Tibial nerve (tissue), 4 donors: ENCODE results near the gene EIF3F.

Source experiments
- CTCF ChIP-seq, 5 experiments: fragments of 200-600 bp in 3 of 5; fragments of 450-650 bp in 2 of 5; sonication (generic) in 3 of 5; IDR thresholded peaks; one replicate each; pipeline ENCODE4 v1.5.1; 2016 to 2019; ENCODE audit warnings: antibody characterized with exemption in 5 of 5, mild to moderate bottlenecking in 3 of 5, moderate library complexity in 2 of 5
- EP300 ChIP-seq, 2 donors: sonication (generic); formaldehyde crosslinking; IDR thresholded peaks; one replicate each; pipeline ENCODE4 v1.6.1; 2017; ENCODE audit warnings: antibody characterized with exemption in 2 of 2, mild to moderate bottlenecking in 1 of 2

GRCh38 chr11:8017071-8017470, 29.9 kb downstream of the EIF3F start:
- TF ChIP-seq CTCF (IDR thresholded peaks at IDR 0.05) (no peak), EP300 (IDR thresholded peaks at IDR 0.05) (no peak)
